Measurements from ENCODE around the gene TBCE. TPM values are rescaled to one million over a fixed set of nuclear protein-coding genes. Genes with fewer than 3 reads are reported as not detected.

The TBCE gene
- total RNA-seq, 2 experiments from 2014 or later: 7.0 to 8.4 TPM

- TF ChIP-seq CTCF (IDR thresholded peaks at IDR 0.05): no peak
- peaks cover 19% of the 10 kb centered on the region for H3K36me3 ChIP-seq (ENCODE audit: insufficient read depth, low read length)
- ChIA-PET CTCF (interaction anchor here (1.1 kb wide), 1 partner anchor 11 kb away, joined by 3 read pairs; no protein-coding TSS in a partner anchor), POLR2A (no interaction called here)
- no peaks in the 10 kb centered on the region for H3K27me3 ChIP-seq (ENCODE audit: control insufficient read depth in 1 of 2, insufficient read depth in 2 of 2, low read length in 2 of 2)
- no peaks in the 10 kb centered on the region for H3K9me3 Mint-ChIP-seq
- no peaks in the 10 kb centered on the region for H3K4me1 ChIP-seq (ENCODE audit: insufficient read depth, low read length)
- H3K27ac Mint-ChIP-seq: no peak overlapping the region
- intact Hi-C loops (cut with DNase I, micrococcal nuclease): no loop called here
- H3K9me3 ChIP-seq (ENCODE audit: control insufficient read depth in 1 of 2, insufficient read depth in 1 of 2, low read length in 2 of 2): no peaks in the 10 kb centered on the region
- no peaks in the 10 kb centered on the region for H3K27me3 Mint-ChIP-seq
- DNase-seq (no peak), ATAC-seq (ENCODE audit: poor library complexity) (no peak)
- H3K4me3 ChIP-seq (ENCODE audit: low read length): no peak overlapping the region
- no peak overlapping the region for H3K27ac ChIP-seq (ENCODE audit: low read depth in 1 of 2, low read length in 2 of 2)
- H3K36me3 Mint-ChIP-seq (ENCODE audit: low read depth): peaks cover 19% of the 10 kb centered on the region
- H3K4me1 Mint-ChIP-seq (ENCODE audit: low read depth): peaks cover 8% of the 10 kb centered on the region
- no peak overlapping the region for H3K4me3 Mint-ChIP-seq
Observed at GRCh38 chr1:235404190-235404589, 37.0 kb downstream of the TBCE start.

GRCh38 chr1:235407419-235407818, 40.2 kb downstream of the TBCE start:
- peaks cover 12% of the 10 kb centered on the region for H3K36me3 ChIP-seq (ENCODE audit: insufficient read depth, low read length)
- Mint-ChIP-seq H3K4me1 (ENCODE audit: low read depth) (no peaks in the 10 kb centered on the region), H3K4me3 (no peak overlapping the region), H3K27me3 (no peaks in the 10 kb centered on the region), H3K36me3 (ENCODE audit: low read depth) (peaks cover 12% of the 10 kb centered on the region), H3K27ac (no peak overlapping the region), H3K9me3 (no peaks in the 10 kb centered on the region)
- ChIA-PET POLR2A (no interaction called here), CTCF (no interaction called here)
- no peaks in the 10 kb centered on the region for H3K4me1 ChIP-seq (ENCODE audit: insufficient read depth, low read length)
- DNase-seq (no peak), ATAC-seq (ENCODE audit: poor library complexity) (no peak)
- H3K27ac ChIP-seq (ENCODE audit: low read depth in 1 of 2, low read length in 2 of 2): no peak overlapping the region
- TF ChIP-seq CTCF (IDR thresholded peaks at IDR 0.05): no peak
- H3K27me3 ChIP-seq (ENCODE audit: control insufficient read depth in 1 of 2, insufficient read depth in 2 of 2, low read length in 2 of 2): no peaks in the 10 kb centered on the region
- no peaks in the 10 kb centered on the region for H3K9me3 ChIP-seq (ENCODE audit: control insufficient read depth in 1 of 2, insufficient read depth in 1 of 2, low read length in 2 of 2)
- intact Hi-C loops (cut with DNase I, micrococcal nuclease): no loop called here
- no peak overlapping the region for H3K4me3 ChIP-seq (ENCODE audit: low read length)

- H3K27ac ChIP-seq (ENCODE audit: low read depth in 1 of 2, low read length in 2 of 2): no peak overlapping the region
- H3K27me3 Mint-ChIP-seq: no peaks in the 10 kb centered on the region
- H3K27ac Mint-ChIP-seq: no peak overlapping the region
- DNase-seq (no peak), ATAC-seq (ENCODE audit: poor library complexity) (no peak)
- H3K4me3 Mint-ChIP-seq: no peak overlapping the region
- no peak overlapping the region for H3K4me3 ChIP-seq (ENCODE audit: low read length)
- no peaks in the 10 kb centered on the region for H3K9me3 ChIP-seq (ENCODE audit: control insufficient read depth in 1 of 2, insufficient read depth in 1 of 2, low read length in 2 of 2)
- CTCF ChIA-PET: interaction anchor here (0.7 to 1.0 kb wide), 4 partner anchors 8 to 155 kb away, joined by 3 to 5 read pairs (median 3); no protein-coding TSS in a partner anchor
- no peaks in the 10 kb centered on the region for H3K9me3 Mint-ChIP-seq
- H3K27me3 ChIP-seq (ENCODE audit: control insufficient read depth in 1 of 2, insufficient read depth in 2 of 2, low read length in 2 of 2): no peaks in the 10 kb centered on the region
- no peaks in the 10 kb centered on the region for H3K4me1 ChIP-seq (ENCODE audit: insufficient read depth, low read length)
- H3K36me3 ChIP-seq (ENCODE audit: insufficient read depth, low read length): peaks cover 2% of the 10 kb centered on the region
- no peak for TF ChIP-seq CTCF (IDR thresholded peaks at IDR 0.05)
- peaks cover 9% of the 10 kb centered on the region for H3K36me3 Mint-ChIP-seq (ENCODE audit: low read depth)
- intact Hi-C loops (cut with DNase I, micrococcal nuclease): no loop called here
- POLR2A ChIA-PET: interaction anchor here (0.7 to 0.9 kb wide), 2 partner anchors 133 to 144 kb away, joined by 3 to 4 read pairs; no protein-coding TSS in a partner anchor
- H3K4me1 Mint-ChIP-seq (ENCODE audit: low read depth): no peaks in the 10 kb centered on the region
Observed at GRCh38 chr1:235408503-235408960, 41.3 kb downstream of the TBCE start.
